ENCODE data around the gene MYO16.

The MYO16 gene

GRCh38 chr13:108662528-108662927 lies 33.1 kb downstream of the MYO16 start:
- DNase-seq, result no peak
- intact Hi-C loops (cut with DNase I), result no loop called here

GRCh38 chr13:108663710-108664109 lies 34.3 kb downstream of the MYO16 start:
- DNase-seq, result no peak
- intact Hi-C loops (cut with DNase I), result no loop called here

GRCh38 chr13:108667205-108667604 lies 37.8 kb downstream of the MYO16 start:
- DNase-seq, result no peak
- intact Hi-C loops (cut with DNase I), result no loop called here

- intact Hi-C loops (cut with DNase I), result no loop called here
- DNase-seq, result no peak
Observed at GRCh38 chr13:108669381-108669780, 40.0 kb downstream of the MYO16 start.

DNA sequence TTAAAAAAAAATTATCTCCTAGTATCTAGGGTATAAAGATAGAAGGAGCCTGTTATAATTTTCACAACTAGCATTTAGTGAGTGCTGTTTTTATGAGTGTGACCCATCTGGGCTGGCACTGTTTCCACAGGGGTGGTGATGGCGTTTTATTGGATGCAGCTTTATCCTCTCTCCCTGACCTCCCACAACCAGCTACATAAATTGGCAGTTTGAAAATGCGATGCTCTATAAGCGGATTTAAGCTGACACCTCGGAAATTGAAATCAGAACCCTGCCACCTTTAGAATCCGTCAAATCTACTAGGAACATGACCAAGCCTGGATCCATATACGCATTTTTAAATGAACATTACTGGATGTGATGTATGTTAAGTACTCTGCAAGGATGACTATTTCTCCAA lies 44.9 kb downstream of the MYO16 start:
- intact Hi-C loops (cut with DNase I), result no loop called here

GRCh38 chr13:108674771-108675170 lies 45.4 kb downstream of the MYO16 start:
- intact Hi-C loops (cut with DNase I), result no loop called here
- no peak for DNase-seq

More for the DNA sequence above, 44.9 kb downstream of the MYO16 start:
- no peak for DNase-seq

- intact Hi-C loops (cut with DNase I), result no loop called here
- no peak for DNase-seq
Observed at GRCh38 chr13:108676620-108677019, 47.2 kb downstream of the MYO16 start.

DNA sequence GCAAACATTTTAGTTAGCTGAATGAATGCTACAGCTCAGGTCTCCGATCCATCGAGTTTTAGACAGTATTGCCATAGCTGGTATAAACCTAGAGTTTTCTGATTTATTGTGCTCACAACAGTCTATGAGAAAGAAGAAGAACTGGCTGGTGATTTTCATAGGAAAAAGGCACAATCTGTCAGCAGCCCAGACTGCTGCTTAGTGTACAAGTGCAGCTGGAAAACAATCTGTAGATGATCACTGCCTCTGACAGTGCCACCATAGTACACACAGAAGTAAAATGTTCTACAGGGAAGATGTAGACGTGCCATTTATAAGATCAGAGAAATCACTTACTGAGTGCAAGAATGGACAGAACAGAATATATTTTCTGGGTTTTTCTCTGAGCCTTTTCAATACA lies 48.4 kb downstream of the MYO16 start:
- no peak for DNase-seq
- intact Hi-C loops (cut with DNase I), result no loop called here

GRCh38 chr13:108680011-108680410 lies 50.6 kb downstream of the MYO16 start:
- peak in 3 of 10 donors; percentile 3 to 72 (median 59) for DNase-seq
- intact Hi-C loops (cut with DNase I), result no loop called here

- DNase-seq, result no peak
- intact Hi-C loops (cut with DNase I), result no loop called here
Observed at GRCh38 chr13:108681986-108682575, 52.7 kb downstream of the MYO16 start.

GRCh38 chr13:108682714-108683113 lies 53.3 kb downstream of the MYO16 start:
- no peak for DNase-seq
- intact Hi-C loops (cut with DNase I), result no loop called here

DNA sequence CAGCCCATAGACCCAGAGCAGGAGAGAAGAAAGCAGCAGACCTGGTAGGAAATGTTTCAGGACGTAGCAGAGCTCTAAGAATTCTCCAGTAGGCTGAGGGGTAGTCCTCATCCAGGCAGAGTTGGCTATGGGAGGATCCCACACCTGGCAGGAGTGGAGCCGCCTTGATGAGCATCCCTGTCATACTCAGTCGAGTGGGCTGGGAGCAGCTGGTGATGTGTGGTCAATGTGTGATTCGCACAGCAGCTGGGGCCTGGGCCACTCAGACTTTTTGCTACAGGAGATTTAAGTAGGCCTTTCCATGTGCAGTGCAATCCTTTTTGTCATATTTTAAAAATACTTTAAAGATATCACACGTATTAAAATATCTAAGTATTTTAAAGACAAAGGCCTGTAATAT lies 56.6 kb downstream of the MYO16 start:
- DNase-seq, result peak in 1 of 10 donors; percentile 55
- intact Hi-C loops (cut with DNase I), result no loop called here

GRCh38 chr13:108690726-108691125 lies 61.3 kb downstream of the MYO16 start:
- intact Hi-C loops (cut with DNase I), result no loop called here
- no peak for DNase-seq

- intact Hi-C loops (cut with DNase I), result no loop called here
Observed at GRCh38 chr13:108700422-108701170, 71.2 kb downstream of the MYO16 start.

GRCh38 chr13:108702171-108702570 lies 72.8 kb downstream of the MYO16 start:
- intact Hi-C loops (cut with DNase I), result no loop called here
- no peak for DNase-seq

More at GRCh38 chr13:108700422-108701170, 71.2 kb downstream of the MYO16 start:
- no peak for DNase-seq

DNA sequence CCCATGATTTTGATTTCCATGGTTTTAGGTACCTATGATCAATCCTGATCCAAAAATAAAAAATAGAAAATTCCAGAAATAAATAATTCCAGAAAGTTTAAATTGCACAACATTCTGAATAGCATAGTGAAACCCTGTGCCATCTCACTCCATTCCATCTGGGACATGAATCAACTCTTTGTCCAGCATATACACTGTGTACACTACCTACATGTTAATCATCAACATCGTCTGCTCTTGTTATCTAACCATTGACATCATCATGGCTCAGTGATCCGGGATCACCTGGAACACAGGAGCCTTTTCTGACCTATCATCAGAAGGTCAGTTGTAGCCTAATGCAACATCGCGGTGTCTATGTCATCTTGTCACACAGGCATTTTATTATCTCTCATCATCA lies 75.6 kb downstream of the MYO16 start:
- no peak for DNase-seq
- intact Hi-C loops (cut with DNase I), result no loop called here

DNA sequence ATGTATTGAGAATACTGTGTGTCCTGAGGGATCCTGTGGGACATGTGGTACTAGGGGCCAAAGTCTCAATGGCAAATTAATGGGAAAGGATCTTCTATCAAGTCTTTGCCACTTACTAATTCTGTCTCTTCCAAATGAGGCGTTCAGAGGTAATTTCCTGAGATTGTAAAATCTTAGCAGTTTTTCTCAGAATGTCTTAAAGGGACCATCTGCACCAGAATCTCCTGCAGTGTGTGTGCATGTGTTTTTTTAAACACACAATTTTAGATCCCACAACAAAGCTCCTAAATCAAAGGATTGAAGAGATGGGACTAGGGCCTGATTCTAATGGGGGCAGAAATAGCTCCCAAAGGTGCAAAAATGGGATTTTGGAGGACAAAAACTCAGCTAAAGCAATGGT lies 78.2 kb downstream of the MYO16 start:
- intact Hi-C loops (cut with DNase I), result no loop called here
- no peak for DNase-seq

GRCh38 chr13:108708921-108709320 lies 79.5 kb downstream of the MYO16 start:
- DNase-seq, result no peak
- intact Hi-C loops (cut with DNase I), result no loop called here

DNA sequence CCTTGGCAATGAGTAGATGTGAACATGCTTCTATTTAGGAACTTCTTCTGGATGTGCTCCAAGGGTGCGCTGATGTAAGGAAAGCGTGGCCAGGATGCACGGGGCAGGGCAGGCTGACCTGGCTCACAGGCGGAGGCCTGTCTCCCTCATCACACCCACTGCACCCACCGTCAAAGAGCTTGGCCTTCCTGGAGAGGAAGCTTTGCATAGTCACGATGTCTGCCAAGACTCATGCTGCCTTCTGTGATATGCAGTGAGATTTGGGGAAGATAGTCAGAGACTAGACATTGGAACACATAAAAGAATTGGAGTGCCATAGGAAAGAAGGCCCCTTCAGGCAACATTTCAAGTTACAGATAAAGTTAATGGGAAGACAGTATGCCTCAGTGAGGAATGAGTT lies 82.0 kb downstream of the MYO16 start:
- no peak for DNase-seq
- intact Hi-C loops (cut with DNase I), result no loop called here

- no peak for DNase-seq
- intact Hi-C loops (cut with DNase I), result no loop called here
Observed at GRCh38 chr13:108725471-108725870, 96.1 kb downstream of the MYO16 start.

DNA sequence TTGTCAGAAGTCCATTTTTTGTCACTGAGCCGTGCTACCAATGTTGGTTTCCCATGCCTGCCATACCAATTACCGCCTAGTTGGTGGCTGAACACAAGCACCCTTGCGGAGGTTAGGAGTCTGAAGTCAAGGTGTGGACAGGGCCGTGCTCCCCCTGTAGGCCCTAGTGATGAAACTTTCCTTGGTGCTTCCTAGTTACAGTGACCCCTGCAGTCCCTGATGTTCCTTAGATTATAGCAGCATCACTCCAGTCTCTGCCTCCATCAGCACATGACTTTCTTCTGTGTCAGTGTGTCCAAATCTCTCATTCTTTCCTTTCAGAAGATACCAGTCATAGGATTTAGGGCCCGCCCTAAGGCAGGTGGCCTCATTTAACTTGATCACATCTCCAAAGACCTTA lies 99.0 kb downstream of the MYO16 start:
- intact Hi-C loops (cut with DNase I), result no loop called here
- no peak for DNase-seq

GRCh38 chr13:108733022-108733560 lies 103.7 kb downstream of the MYO16 start:
- intact Hi-C loops (cut with DNase I), result no loop called here
- DNase-seq, result no peak
